ENCODE measurements around the gene MXRA7.
A peak's percentile ranks its signal among the peaks of the same experiment; 100 is the strongest.
"Not testable (repeated sequence)": the region's sequence is repeated elsewhere in the genome, so short reads cannot be mapped to it uniquely, and the experiment has no call there.

The MXRA7 gene

GRCh38 chr17:76735006-76735405 lies 24.2 kb upstream of the MXRA7 start:
- ChIA-PET CTCF (no interaction called here), POLR2A (ENCODE audit: low non-redundant PET) (interaction anchor here (0.6 kb wide), 1 partner anchor 8 kb away, joined by 3 read pairs; no protein-coding TSS in a partner anchor)
- no peak overlapping the region for H3K27ac ChIP-seq
- no peak for TF ChIP-seq CTCF (conservative IDR thresholded peaks at IDR 0.05; ENCODE audit: low read depth)
- no peak for DNase-seq (ENCODE audit: low spot score)

- ChIA-PET POLR2A (ENCODE audit: low non-redundant PET) (no interaction called here), CTCF (no interaction called here)
- no peak overlapping the region for H3K27ac ChIP-seq
- no peak for DNase-seq (ENCODE audit: low spot score)
- no peak for TF ChIP-seq CTCF (conservative IDR thresholded peaks at IDR 0.05; ENCODE audit: low read depth)
Measured at GRCh38 chr17:76734080-76734840, 23.5 kb upstream of the MXRA7 start.

GRCh38 chr17:76733618-76733957 lies 22.8 kb upstream of the MXRA7 start:
- H3K27ac ChIP-seq = no peak overlapping the region
- ChIA-PET CTCF (no interaction called here), POLR2A (ENCODE audit: low non-redundant PET) (no interaction called here)
- TF ChIP-seq CTCF (conservative IDR thresholded peaks at IDR 0.05; ENCODE audit: low read depth) = no peak
- no peak for DNase-seq (ENCODE audit: low spot score)

- ChIA-PET CTCF (no interaction called here), POLR2A (ENCODE audit: low non-redundant PET) (no interaction called here)
- no peak for DNase-seq (ENCODE audit: low spot score)
- no peak for TF ChIP-seq CTCF (conservative IDR thresholded peaks at IDR 0.05; ENCODE audit: low read depth)
- H3K27ac ChIP-seq = peak overlapping the region; percentile 70
Measured at GRCh38 chr17:76732734-76733617, 22.2 kb upstream of the MXRA7 start.

GRCh38 chr17:76731800-76732733 lies 21.3 kb upstream of the MXRA7 start:
- CTCF ChIA-PET = interaction anchor here (0.7 kb wide), 1 partner anchor 120 kb away, joined by 4 read pairs; no protein-coding TSS in a partner anchor
- POLR2A ChIA-PET (ENCODE audit: low non-redundant PET); DNase-seq (ENCODE audit: low spot score): not testable (repeated sequence)
- peak overlapping the region; percentile 70 for H3K27ac ChIP-seq

GRCh38 chr17:76727745-76728456 lies 17.1 kb upstream of the MXRA7 start:
- TF ChIP-seq CTCF (conservative IDR thresholded peaks at IDR 0.05; ENCODE audit: low read depth) = no peak
- no peak for DNase-seq (ENCODE audit: low spot score)
- ChIA-PET POLR2A (ENCODE audit: low non-redundant PET) (interaction anchor here (0.6 to 1.5 kb wide), 3 partner anchors 8 to 171 kb away, joined by 3 to 5 read pairs (median 5); partner anchors contain the start of gene SRSF2), CTCF (interaction anchor here (0.6 to 1.0 kb wide), 7 partner anchors 11 to 433 kb away, joined by 3 to 5 read pairs (median 4); no protein-coding TSS in a partner anchor)
- peak overlapping the region; percentile 98 for H3K27ac ChIP-seq
